ENCODE data around the gene POU1F1.

The POU1F1 gene

DNA sequence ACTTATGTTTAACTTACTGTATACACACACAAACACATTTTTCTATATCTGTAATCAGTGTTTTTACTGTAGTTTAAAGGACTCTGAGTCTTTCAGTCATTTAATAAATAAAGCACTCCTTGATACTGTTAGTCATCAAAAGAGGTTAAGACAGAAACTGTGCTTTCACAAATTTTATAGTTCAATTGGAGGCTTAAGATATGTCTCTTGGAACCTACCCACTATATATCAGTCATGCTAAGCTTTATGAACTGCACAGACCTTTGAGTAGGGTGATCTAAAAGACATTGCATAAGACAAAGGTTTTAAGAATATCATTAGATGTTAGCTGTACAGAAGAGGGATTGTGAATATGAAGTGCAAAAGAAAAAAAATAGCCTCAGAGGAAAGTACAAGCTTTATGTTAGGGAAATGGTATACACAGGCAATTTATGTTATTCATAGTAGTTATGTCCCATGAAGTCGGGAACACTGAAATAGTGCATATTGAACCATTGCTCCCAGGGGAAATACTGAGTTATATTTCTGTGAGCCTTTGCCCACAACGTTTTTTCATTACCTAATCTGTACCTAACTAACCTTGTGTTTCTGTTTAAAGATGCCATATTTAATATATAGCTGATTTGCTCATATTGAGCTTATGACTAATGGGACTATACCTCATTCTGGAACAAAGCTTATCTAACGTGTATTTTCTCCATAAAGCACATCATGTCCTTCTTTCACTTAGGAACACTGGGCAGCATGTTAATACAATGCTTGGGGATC lies 29.5 kb downstream of the POU1F1 start:
- no peak for DNase-seq (ENCODE audit: extremely low spot score)
- no peak for TF ChIP-seq CTCF (IDR thresholded peaks at IDR 0.05; ENCODE audit: control extremely low read depth, extremely low read depth, low read depth, missing control alignments)
- ChIA-PET POLR2A (no interaction called here), CTCF (interaction anchor here (5.7 kb wide), 1 partner anchor 13 kb away, joined by 49 read pairs; no protein-coding TSS in a partner anchor)

- CTCF ChIA-PET = interaction anchor here (0.8 to 1.5 kb wide), 3 partner anchors 9 to 25 kb away, joined by 3 read pairs; partner anchors contain the start of gene CHMP2B
- TF ChIP-seq CTCF (IDR thresholded peaks at IDR 0.05; ENCODE audit: control extremely low read depth, extremely low read depth, low read depth, missing control alignments) = no peak
- POLR2A ChIA-PET = no interaction called here
- DNase-seq (ENCODE audit: extremely low spot score) = no peak
These were observed 40.3 kb downstream of the POU1F1 start for GRCh38 chr3:87236093-87236492.

GRCh38 chr3:87233805-87234204 lies 42.6 kb downstream of the POU1F1 start:
- no peak for TF ChIP-seq CTCF (IDR thresholded peaks at IDR 0.05; ENCODE audit: control extremely low read depth, extremely low read depth, low read depth, missing control alignments)
- ChIA-PET POLR2A (no interaction called here), CTCF (interaction anchor here (1.3 to 1.6 kb wide), 2 partner anchors 9 to 26 kb away, joined by 3 to 4 read pairs; no protein-coding TSS in a partner anchor)
- DNase-seq (ENCODE audit: extremely low spot score) = no peak

GRCh38 chr3:87229113-87229512 lies 47.3 kb downstream of the POU1F1 start:
- DNase-seq (ENCODE audit: extremely low spot score) = no peak
- ChIA-PET CTCF (interaction anchor here (0.9 kb wide), 1 partner anchor 8 kb away, joined by 3 read pairs; no protein-coding TSS in a partner anchor), POLR2A (no interaction called here)
- TF ChIP-seq CTCF (IDR thresholded peaks at IDR 0.05; ENCODE audit: control extremely low read depth, extremely low read depth, low read depth, missing control alignments) = no peak

- POLR2A ChIA-PET = no interaction called here
- CTCF ChIA-PET = no interaction called here
- no peak for DNase-seq (ENCODE audit: extremely low spot score)
These were observed 48.1 kb downstream of the POU1F1 start for GRCh38 chr3:87228316-87228715.

DNA sequence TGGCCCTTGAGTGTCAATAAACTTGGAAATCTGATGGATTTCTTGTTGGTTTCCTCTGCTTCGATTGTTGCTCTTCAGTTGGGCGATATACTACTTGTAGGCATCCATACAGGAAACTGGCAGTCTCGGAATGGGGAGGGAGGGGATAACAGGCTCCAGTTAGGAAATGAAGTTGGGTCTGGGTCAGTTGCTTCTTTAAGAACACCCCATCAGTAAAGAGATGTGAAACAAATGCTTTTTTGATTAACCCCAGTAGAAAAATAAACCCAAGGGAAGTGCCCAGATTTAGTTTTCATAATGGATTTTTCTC lies 48.6 kb downstream of the POU1F1 start:
- POLR2A ChIA-PET = no interaction called here
- no peak for TF ChIP-seq CTCF (IDR thresholded peaks at IDR 0.05; ENCODE audit: control extremely low read depth, extremely low read depth, low read depth, missing control alignments)
- CTCF ChIA-PET = interaction anchor here (0.8 kb wide), 1 partner anchor 9 kb away, joined by 3 read pairs; no protein-coding TSS in a partner anchor
- DNase-seq (ENCODE audit: extremely low spot score) = no peak

More at GRCh38 chr3:87228316-87228715, 48.1 kb downstream of the POU1F1 start:
- TF ChIP-seq CTCF (IDR thresholded peaks at IDR 0.05; ENCODE audit: control extremely low read depth, extremely low read depth, low read depth, missing control alignments) = no peak
